GM18498 (cell line): Measurements from ENCODE around the gene CFAP61.
A peak's percentile ranks its signal among the peaks of the same experiment; 100 is the strongest.

Source experiments
- ATAC-seq: cut with Tn5 transposase; IDR thresholded peaks from one replicate; pipeline ENCODE4 v1.9.1; 2021; ENCODE audit warnings: mild to moderate bottlenecking, moderate library complexity; ENCODE audit not compliant: unreplicated experiment

The CFAP61 gene

GRCh38 chr20:20272686-20273085 is 220.4 kb downstream of the CFAP61 start:
- no peak for ATAC-seq

- no peak for ATAC-seq
These were observed 221.0 kb downstream of the CFAP61 start for GRCh38 chr20:20273286-20273685.

- no peak for ATAC-seq
These were observed 222.5 kb downstream of the CFAP61 start for GRCh38 chr20:20274821-20275220.

- no peak for ATAC-seq
These were observed 223.3 kb downstream of the CFAP61 start for GRCh38 chr20:20275636-20276035.

GRCh38 chr20:20276811-20277530 is 224.6 kb downstream of the CFAP61 start:
- ATAC-seq = no peak

- no peak for ATAC-seq
These were observed 225.6 kb downstream of the CFAP61 start for GRCh38 chr20:20277894-20278335.

- no peak for ATAC-seq
These were observed 233.7 kb downstream of the CFAP61 start for GRCh38 chr20:20286061-20286460.

GRCh38 chr20:20289331-20289730 is 237.0 kb downstream of the CFAP61 start:
- ATAC-seq = no peak

GRCh38 chr20:20292472-20292871 is 240.1 kb downstream of the CFAP61 start:
- no peak for ATAC-seq

- ATAC-seq = no peak
These were observed 240.8 kb downstream of the CFAP61 start for GRCh38 chr20:20293141-20293540.

- ATAC-seq = no peak
These were observed 241.5 kb downstream of the CFAP61 start for GRCh38 chr20:20293691-20294385.

- ATAC-seq = no peak
These were observed 243.5 kb downstream of the CFAP61 start for GRCh38 chr20:20295621-20296498.

- ATAC-seq = no peak
These were observed 244.8 kb downstream of the CFAP61 start for GRCh38 chr20:20297181-20297580.

GRCh38 chr20:20297752-20298151 is 245.4 kb downstream of the CFAP61 start:
- no peak for ATAC-seq

- ATAC-seq = no peak
These were observed 247.6 kb downstream of the CFAP61 start for GRCh38 chr20:20299904-20300303.

GRCh38 chr20:20303320-20303719 is 251.0 kb downstream of the CFAP61 start:
- ATAC-seq = no peak

GRCh38 chr20:20303742-20304141 is 251.4 kb downstream of the CFAP61 start:
- no peak for ATAC-seq

- no peak for ATAC-seq
These were observed 252.6 kb downstream of the CFAP61 start for GRCh38 chr20:20304942-20305341.

GRCh38 chr20:20312562-20312961 is 260.2 kb downstream of the CFAP61 start:
- no peak for ATAC-seq

GRCh38 chr20:20317195-20317594 is 264.9 kb downstream of the CFAP61 start:
- ATAC-seq = peak; percentile 98

- ATAC-seq = peak; percentile 49
These were observed 265.5 kb downstream of the CFAP61 start for GRCh38 chr20:20317621-20318364.
